ENCODE data around the gene CFAP119.
"Not testable (repeated sequence)": the region's sequence is repeated elsewhere in the genome, so short reads cannot be mapped to it uniquely, and the experiment has no call there.

The CFAP119 gene

GRCh38 chr16:30761928-30762902 is at the start of gene CFAP119, which contains the start of gene RNF40:
Gene CFAP119 (minus strand): TSS chr16:30762062. CDS start chr16:30761748, 314 bp downstream.
Gene RNF40 (plus strand): TSS chr16:30762322. CDS start chr16:30762546, 224 bp downstream.
- peak; percentile 65 to 89 for DNase-seq (ENCODE audit: low read depth in 2 of 2, low spot score in 1 of 2)

- not testable (repeated sequence) for DNase-seq (ENCODE audit: low read depth in 2 of 2, low spot score in 1 of 2)
Observed at GRCh38 chr16:30809675-30810074, 47.8 kb upstream of the CFAP119 start.

- DNase-seq (ENCODE audit: low read depth in 2 of 2, low spot score in 1 of 2) = not testable (repeated sequence)
Observed at GRCh38 chr16:30808890-30809426, 47.1 kb upstream of the CFAP119 start.

GRCh38 chr16:30808146-30808545 is 46.3 kb upstream of the CFAP119 start:
- no peak for DNase-seq (ENCODE audit: low read depth in 2 of 2, low spot score in 1 of 2)

GRCh38 chr16:30805370-30806169 is 43.7 kb upstream of the CFAP119 start:
- DNase-seq (ENCODE audit: low read depth in 2 of 2, low spot score in 1 of 2) = peak in 1 of 2 donors; percentile 24

- no peak for DNase-seq (ENCODE audit: low read depth in 2 of 2, low spot score in 1 of 2)
Observed at GRCh38 chr16:30805056-30805369, 43.2 kb upstream of the CFAP119 start.

- DNase-seq (ENCODE audit: low read depth in 2 of 2, low spot score in 1 of 2) = no peak
Observed at GRCh38 chr16:30802936-30803335, 41.1 kb upstream of the CFAP119 start.

GRCh38 chr16:30797670-30798309 is 35.9 kb upstream of the CFAP119 start:
- no peak for DNase-seq (ENCODE audit: low read depth in 2 of 2, low spot score in 1 of 2)

- DNase-seq (ENCODE audit: low read depth in 2 of 2, low spot score in 1 of 2) = no peak
Observed at GRCh38 chr16:30794634-30795033, 32.8 kb upstream of the CFAP119 start.

- no peak for DNase-seq (ENCODE audit: low read depth in 2 of 2, low spot score in 1 of 2)
Observed at GRCh38 chr16:30793508-30794069, 31.7 kb upstream of the CFAP119 start.

- no peak for DNase-seq (ENCODE audit: low read depth in 2 of 2, low spot score in 1 of 2)
Observed at GRCh38 chr16:30787613-30788378, 25.9 kb upstream of the CFAP119 start.

GRCh38 chr16:30786936-30787612 is 25.2 kb upstream of the CFAP119 start, which contains the start of gene ZNF629:
Gene ZNF629 (minus strand): TSS chr16:30787205. CDS start chr16:30784482, 2,723 bp downstream.
- no peak for DNase-seq (ENCODE audit: low read depth in 2 of 2, low spot score in 1 of 2)

- no peak for DNase-seq (ENCODE audit: low read depth in 2 of 2, low spot score in 1 of 2)
Observed at GRCh38 chr16:30786115-30786935, 24.5 kb upstream of the CFAP119 start.

- no peak for DNase-seq (ENCODE audit: low read depth in 2 of 2, low spot score in 1 of 2)
Observed at GRCh38 chr16:30785126-30786106, 23.6 kb upstream of the CFAP119 start.

GRCh38 chr16:30784215-30784614 is 22.4 kb upstream of the CFAP119 start:
- DNase-seq (ENCODE audit: low read depth in 2 of 2, low spot score in 1 of 2) = no peak

GRCh38 chr16:30783280-30784109 is 21.6 kb upstream of the CFAP119 start:
- DNase-seq (ENCODE audit: low read depth in 2 of 2, low spot score in 1 of 2) = no peak
